CD4-positive, alpha-beta T cell (primary cell): ENCODE data around the gene DYNC2I2. TPM values are rescaled to one million over a fixed set of nuclear protein-coding genes. Genes with fewer than 3 reads are reported as not detected.

Experiments used
- ATAC-seq: fragments of 200-7000 bp; cut with Tn5 transposase; one replicate; pipeline ENCODE4 v1.10.0; 2022; ENCODE audit warnings: mild to moderate bottlenecking; ENCODE audit not compliant: poor library complexity
- CTCF ChIA-PET: fragments of 350-600 bp; sonication (Branson Sonifier 250); formaldehyde crosslinking; loops from one replicate; lab custom pipeline; 2021; ENCODE audit warnings: antibody characterized with exemption, inconsistent platforms; lab: Charles Lee
- POLR2A ChIA-PET: fragments of 350-600 bp; sonication (Branson Sonifier 250); formaldehyde crosslinking; loops from one replicate; lab custom pipeline; 2021; ENCODE audit warnings: antibody characterized with exemption, inconsistent platforms; lab: Charles Lee
- DNase-seq, 14 experiments: peaks; one replicate each; pipeline ENCODE4 v3.0.0-alpha.2; 2013 to 2020; ENCODE audit warnings: mixed read lengths in 2 of 14
- H3K27ac ChIP-seq, 2 donors: one replicate each; pipeline versions ENCODE4 v1.5.1 to v1.7.0; 2013; ENCODE audit warnings: low read length in 2 of 2, low read depth in 1 of 2, mild to moderate bottlenecking in 1 of 2
- H3K27me3 ChIP-seq, 2 experiments: 1 replicate in 1 of 2; 2 replicates in 1 of 2; pipeline versions ENCODE4 v1.6.1 to v1.7.0; 2013; ENCODE audit warnings: low read length in 2 of 2, control low read depth in 1 of 2, mild to moderate bottlenecking in 1 of 2, moderate library complexity in 1 of 2; ENCODE audit not compliant: insufficient read depth in 2 of 2, control insufficient read depth in 1 of 2
- H3K36me3 ChIP-seq: one replicate; pipeline ENCODE4 v1.6.1; 2013; ENCODE audit warnings: low read length, control low read depth; ENCODE audit not compliant: insufficient read depth
- H3K4me1 ChIP-seq: one replicate; pipeline ENCODE4 v1.6.1; 2013; ENCODE audit warnings: low read length, control low read depth; ENCODE audit not compliant: insufficient read depth
- H3K4me3 ChIP-seq: one replicate; pipeline ENCODE4 v1.5.1; 2013; ENCODE audit warnings: mild to moderate bottlenecking, low read length, moderate library complexity
- H3K9me3 ChIP-seq, 2 experiments: 1 replicate in 1 of 2; 2 replicates in 1 of 2; pipeline versions ENCODE4 v1.6.1 to v1.7.0; 2013; ENCODE audit warnings: low read length in 2 of 2, mild to moderate bottlenecking in 2 of 2, control low read depth in 1 of 2, moderate library complexity in 1 of 2; ENCODE audit not compliant: control insufficient read depth in 1 of 2, insufficient read depth in 1 of 2
- H3K27ac Mint-ChIP-seq: one replicate; pipeline ENCODE4 v1.8.0; 2020; ENCODE audit warnings: mixed read lengths
- H3K27me3 Mint-ChIP-seq: one replicate; pipeline ENCODE4 v1.8.0; 2021; ENCODE audit warnings: mixed read lengths
- H3K36me3 Mint-ChIP-seq: one replicate; pipeline ENCODE4 v1.8.0; 2021; ENCODE audit warnings: low read depth, mixed read lengths
- H3K4me1 Mint-ChIP-seq: one replicate; pipeline ENCODE4 v1.8.0; 2021; ENCODE audit warnings: low read depth, mixed read lengths
- H3K4me3 Mint-ChIP-seq: one replicate; pipeline ENCODE4 v1.8.0; 2020; ENCODE audit warnings: mild to moderate bottlenecking, mixed read lengths
- H3K9me3 Mint-ChIP-seq: one replicate; pipeline ENCODE4 v1.8.0; 2020; ENCODE audit warnings: mixed read lengths
- intact Hi-C, 2 experiments: fragments of 100-400 bp; cut with DNase I in 1 of 2; cut with micrococcal nuclease in 1 of 2; formaldehyde crosslinking; loops; one replicate each; pipeline versions ENCODE4 v1.15.1 to v1.9.0; 2023 to 2025; cut with DNase I, micrococcal nuclease
- total RNA-seq, 174 experiments: library from RNA in 2 of 174; stranded (reverse) in 2 of 174; gene quantifications; one replicate each; pipeline ENCODE4 v1.2.3 and lab custom pipeline; 2021 to 2026
- TF ChIP-seq, protein P1 (sequence below): fragments of 200-600 bp; IDR thresholded peaks from one replicate; pipeline ENCODE4 v1.8.0; 2022; ENCODE audit warnings: antibody characterized with exemption, mild to moderate bottlenecking

DYNC2I2 gene
- total RNA-seq, 2 experiments from 2014 or later = 2.2 to 3.2 TPM

DNA sequence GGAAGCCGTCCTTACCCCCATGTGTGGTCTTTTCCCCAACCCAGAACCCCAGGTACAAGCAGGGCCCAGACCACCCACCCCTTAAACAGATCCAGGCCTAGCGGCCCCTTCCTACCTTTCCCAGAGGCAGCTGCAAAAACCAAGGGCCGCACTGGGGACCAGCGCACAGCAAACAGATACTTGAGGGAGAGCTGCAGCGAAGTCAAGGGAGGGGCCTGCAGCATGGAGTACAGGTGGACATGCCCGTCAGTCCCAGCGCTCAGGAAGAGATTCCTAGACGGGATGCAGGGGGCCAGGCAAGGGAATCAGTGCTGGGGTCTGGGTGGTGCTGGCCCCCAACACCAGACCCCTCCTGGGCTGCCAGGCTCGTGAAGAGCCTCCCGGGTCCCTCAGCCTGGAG lies 22.5 kb downstream of the DYNC2I2 start:
- ATAC-seq (no peak), DNase-seq (no peak)
- peaks cover 44% of the 10 kb centered on the region for H3K36me3 Mint-ChIP-seq
- H3K9me3 Mint-ChIP-seq = no peaks in the 10 kb centered on the region
- no peak overlapping the region for H3K27ac ChIP-seq
- no peak overlapping the region for H3K4me3 ChIP-seq
- ChIA-PET POLR2A (interaction anchor here (1.4 kb wide), 1 partner anchor 55 kb away, joined by 4 read pairs; the partner anchor contains the start of gene SET), CTCF (interaction anchor here (1.3 kb wide), 1 partner anchor 12 kb away, joined by 3 read pairs; no protein-coding TSS in a partner anchor)
- intact Hi-C loops = no loop called here
- no peaks in the 10 kb centered on the region for H3K27me3 Mint-ChIP-seq
- no peak overlapping the region for H3K4me3 Mint-ChIP-seq
- H3K27ac Mint-ChIP-seq = no peak overlapping the region
- no peaks in the 10 kb centered on the region for H3K9me3 ChIP-seq
- H3K4me1 Mint-ChIP-seq = no peaks in the 10 kb centered on the region
- TF ChIP-seq, protein P1, sequence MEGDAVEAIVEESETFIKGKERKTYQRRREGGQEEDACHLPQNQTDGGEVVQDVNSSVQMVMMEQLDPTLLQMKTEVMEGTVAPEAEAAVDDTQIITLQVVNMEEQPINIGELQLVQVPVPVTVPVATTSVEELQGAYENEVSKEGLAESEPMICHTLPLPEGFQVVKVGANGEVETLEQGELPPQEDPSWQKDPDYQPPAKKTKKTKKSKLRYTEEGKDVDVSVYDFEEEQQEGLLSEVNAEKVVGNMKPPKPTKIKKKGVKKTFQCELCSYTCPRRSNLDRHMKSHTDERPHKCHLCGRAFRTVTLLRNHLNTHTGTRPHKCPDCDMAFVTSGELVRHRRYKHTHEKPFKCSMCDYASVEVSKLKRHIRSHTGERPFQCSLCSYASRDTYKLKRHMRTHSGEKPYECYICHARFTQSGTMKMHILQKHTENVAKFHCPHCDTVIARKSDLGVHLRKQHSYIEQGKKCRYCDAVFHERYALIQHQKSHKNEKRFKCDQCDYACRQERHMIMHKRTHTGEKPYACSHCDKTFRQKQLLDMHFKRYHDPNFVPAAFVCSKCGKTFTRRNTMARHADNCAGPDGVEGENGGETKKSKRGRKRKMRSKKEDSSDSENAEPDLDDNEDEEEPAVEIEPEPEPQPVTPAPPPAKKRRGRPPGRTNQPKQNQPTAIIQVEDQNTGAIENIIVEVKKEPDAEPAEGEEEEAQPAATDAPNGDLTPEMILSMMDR = no peak
- H3K36me3 ChIP-seq = peaks cover 48% of the 10 kb centered on the region
- no peaks in the 10 kb centered on the region for H3K27me3 ChIP-seq
- H3K4me1 ChIP-seq = no peaks in the 10 kb centered on the region

DNA sequence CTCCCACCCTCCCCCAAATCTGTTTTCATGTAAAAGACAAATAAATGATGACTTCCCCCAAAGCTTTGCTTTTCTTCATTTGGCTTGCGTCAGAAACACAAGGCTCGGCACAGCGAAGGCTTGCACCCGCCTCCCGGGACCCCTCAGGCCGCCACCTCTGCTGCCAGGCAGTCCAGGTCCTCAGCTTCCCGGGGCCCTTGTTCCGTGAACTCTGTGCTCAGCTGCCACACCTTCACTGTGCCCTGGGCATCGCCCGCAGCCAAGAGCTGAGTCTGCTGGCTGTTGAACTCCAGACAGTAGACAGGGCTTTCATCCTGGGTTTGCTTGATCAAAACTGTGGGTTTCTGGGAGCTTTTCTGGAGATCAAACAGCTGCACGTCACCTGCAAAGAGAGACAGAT lies 23.0 kb downstream of the DYNC2I2 start:
- CTCF ChIA-PET = interaction anchor here (1.3 kb wide), 1 partner anchor 12 kb away, joined by 3 read pairs; no protein-coding TSS in a partner anchor
- no peaks in the 10 kb centered on the region for H3K27me3 Mint-ChIP-seq

DNA sequence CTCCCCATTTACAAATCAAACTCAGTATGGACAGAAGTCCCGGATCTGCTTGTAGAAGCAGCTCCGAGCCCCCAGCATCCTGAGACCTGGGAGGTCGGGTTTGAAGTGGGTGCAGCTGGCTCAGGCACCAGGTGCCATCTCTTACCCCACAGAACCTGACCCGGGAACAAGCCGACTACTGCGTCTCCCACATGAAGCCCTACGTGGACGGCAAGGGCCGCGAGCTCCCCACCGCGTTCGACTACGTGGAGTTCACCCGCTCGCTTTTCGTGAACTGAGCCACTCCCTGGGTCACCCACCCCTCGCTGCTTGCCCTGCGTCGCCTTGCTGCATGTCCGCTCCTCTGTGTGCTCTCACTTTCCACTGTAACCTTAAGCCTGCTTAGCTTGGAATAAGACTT lies 23.6 kb downstream of the DYNC2I2 start:
- Mint-ChIP-seq H3K27me3 (no peaks in the 10 kb centered on the region), H3K4me1 (no peaks in the 10 kb centered on the region), H3K27ac (no peak overlapping the region), H3K4me3 (no peak overlapping the region), H3K36me3 (peaks cover 52% of the 10 kb centered on the region), H3K9me3 (no peaks in the 10 kb centered on the region)
- no peak overlapping the region for H3K4me3 ChIP-seq
- H3K4me1 ChIP-seq = no peaks in the 10 kb centered on the region
- ChIA-PET POLR2A (interaction anchor here (1.4 kb wide), 1 partner anchor 56 kb away, joined by 4 read pairs; the partner anchor contains the start of gene SET), CTCF (interaction anchor here (1.3 kb wide), 1 partner anchor 11 kb away, joined by 3 read pairs; no protein-coding TSS in a partner anchor)
- peaks cover 58% of the 10 kb centered on the region for H3K36me3 ChIP-seq
- intact Hi-C loops = no loop called here
- TF ChIP-seq, protein P1 = no peak
- H3K9me3 ChIP-seq = no peaks in the 10 kb centered on the region
- H3K27me3 ChIP-seq = no peaks in the 10 kb centered on the region
- ATAC-seq = no peak
- no peak for DNase-seq
- H3K27ac ChIP-seq = no peak overlapping the region

More for the DNA sequence above, 23.0 kb downstream of the DYNC2I2 start:
- ATAC-seq (no peak), DNase-seq (no peak)
- no peaks in the 10 kb centered on the region for H3K9me3 Mint-ChIP-seq
- POLR2A ChIA-PET = interaction anchor here (1.4 kb wide), 1 partner anchor 55 kb away, joined by 4 read pairs; the partner anchor contains the start of gene SET
- Histone ChIP-seq H3K9me3 (no peaks in the 10 kb centered on the region), H3K4me3 (no peak overlapping the region), H3K27ac (no peak overlapping the region), H3K36me3 (peaks cover 53% of the 10 kb centered on the region), H3K27me3 (no peaks in the 10 kb centered on the region), H3K4me1 (no peaks in the 10 kb centered on the region)
- H3K4me1 Mint-ChIP-seq = no peaks in the 10 kb centered on the region
- no peak overlapping the region for H3K4me3 Mint-ChIP-seq
- intact Hi-C loops = no loop called here
- peaks cover 49% of the 10 kb centered on the region for H3K36me3 Mint-ChIP-seq
- TF ChIP-seq, protein P1 = no peak
- H3K27ac Mint-ChIP-seq = no peak overlapping the region
